HG03025 (cell line): ENCODE results near the gene CYB5A.
"Not testable (repeated sequence)": the region's sequence is repeated elsewhere in the genome, so short reads cannot be mapped to it uniquely, and the experiment has no call there.

Source experiments
- ATAC-seq: cut with Tn5 transposase; IDR thresholded peaks from one replicate; pipeline ENCODE4 v1.9.1; 2021; ENCODE audit warnings: mild to moderate bottlenecking, moderate library complexity; ENCODE audit not compliant: unreplicated experiment, low FRiP score

Gene CYB5A

GRCh38 chr18:74299746-74300145 is 8.0 kb upstream of the CYB5A start:
- no peak for ATAC-seq

- ATAC-seq, result no peak
These were observed 7.4 kb upstream of the CYB5A start for GRCh38 chr18:74299162-74299561.

- ATAC-seq, result no peak
These were observed 2.8 kb upstream of the CYB5A start for GRCh38 chr18:74294526-74294925.

DNA sequence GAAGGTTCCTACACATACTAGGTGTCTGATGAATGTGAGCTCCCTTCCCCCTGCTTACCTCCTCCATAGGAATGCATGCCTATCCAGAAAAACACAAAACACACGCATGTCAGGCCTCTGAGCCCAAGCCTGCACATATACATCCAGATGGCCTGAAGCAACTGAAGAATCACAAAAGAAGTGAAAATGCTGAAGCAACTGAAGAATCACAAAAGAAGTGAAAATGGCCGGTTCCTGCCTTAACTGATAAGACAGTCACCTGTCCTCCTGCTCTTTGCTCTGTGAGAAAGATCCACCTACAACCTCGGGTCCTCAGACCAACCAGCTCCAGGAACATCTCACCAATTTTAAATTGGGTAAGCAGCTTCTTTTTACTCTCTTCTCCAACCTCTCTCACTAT is 1.2 kb upstream of the CYB5A start:
- not testable (repeated sequence) for ATAC-seq

DNA sequence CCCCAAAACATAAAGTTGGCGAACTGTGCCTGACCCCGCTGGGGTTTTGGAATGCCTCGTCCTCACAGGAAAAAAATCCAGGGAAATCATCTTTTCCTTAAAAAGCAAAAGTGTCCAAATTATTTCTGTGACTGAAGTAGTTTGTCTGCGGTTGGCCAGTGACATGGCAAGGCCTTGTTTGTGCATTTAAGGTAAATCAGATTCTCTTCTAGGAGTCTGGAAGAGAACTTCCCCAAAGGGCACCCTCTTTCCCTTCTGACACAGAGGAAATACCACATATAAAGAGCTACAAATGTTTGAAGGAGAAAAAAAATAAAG is 737 bp upstream of the CYB5A start:
- no peak for ATAC-seq

GRCh38 chr18:74291472-74291770 is 342 bp downstream of the CYB5A start:
- no peak for ATAC-seq

DNA sequence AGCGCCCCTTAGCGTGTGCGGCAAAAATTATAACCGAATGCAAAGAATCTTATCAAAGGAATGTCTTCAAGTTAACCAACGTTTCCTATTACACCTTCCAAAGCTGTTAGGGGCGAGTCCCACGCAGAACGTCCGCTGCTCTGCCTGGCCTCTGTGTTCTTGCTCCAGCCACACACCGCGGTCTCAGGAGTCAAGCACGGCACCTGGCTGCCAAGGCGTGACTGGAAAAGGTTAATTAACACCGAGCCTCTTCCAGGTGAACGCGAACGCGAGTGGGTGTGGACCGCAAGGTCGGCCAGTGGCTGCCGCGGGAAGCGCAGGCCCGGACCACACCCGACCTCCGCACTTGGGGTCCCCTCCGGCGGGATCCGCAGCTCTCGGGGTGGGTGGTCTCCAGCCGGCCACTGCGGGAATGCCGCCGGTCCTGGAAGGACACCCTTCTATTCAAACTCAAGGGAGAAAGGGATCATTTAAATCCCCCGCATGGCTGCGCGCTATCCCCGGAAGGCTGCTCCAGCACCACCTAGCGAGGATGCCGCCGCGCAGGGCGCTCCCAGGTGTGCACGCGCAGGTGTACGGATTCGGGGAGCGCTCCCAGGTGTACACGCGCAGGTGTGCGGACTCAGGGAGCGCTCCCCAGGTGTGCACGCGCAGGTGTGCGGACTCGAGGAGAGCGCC is 830 bp downstream of the CYB5A start:
- ATAC-seq, result no peak

GRCh38 chr18:74290021-74290420 is 1.7 kb downstream of the CYB5A start:
- ATAC-seq, result no peak

GRCh38 chr18:74289137-74289536 is 2.6 kb downstream of the CYB5A start:
- ATAC-seq, result no peak

DNA sequence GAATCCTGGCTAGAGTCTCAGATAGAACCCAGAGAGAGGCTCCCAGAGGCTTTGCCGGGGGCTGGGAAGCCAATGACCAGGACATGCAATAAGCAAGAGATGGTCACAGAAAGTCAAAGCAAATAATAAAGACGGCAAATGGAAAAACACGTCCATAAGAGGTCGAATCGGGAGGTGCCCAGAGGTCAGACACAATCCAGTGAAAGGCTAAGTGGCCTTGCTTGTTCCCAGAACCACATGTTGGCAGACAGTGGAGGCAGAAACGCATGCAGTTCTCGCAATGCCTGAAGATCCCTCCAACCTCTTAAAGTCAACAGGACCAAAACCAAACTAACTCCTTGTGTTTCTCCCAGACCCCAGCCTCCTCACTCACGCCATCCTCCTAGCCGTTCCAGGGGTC is 3.0 kb downstream of the CYB5A start:
- no peak for ATAC-seq

DNA sequence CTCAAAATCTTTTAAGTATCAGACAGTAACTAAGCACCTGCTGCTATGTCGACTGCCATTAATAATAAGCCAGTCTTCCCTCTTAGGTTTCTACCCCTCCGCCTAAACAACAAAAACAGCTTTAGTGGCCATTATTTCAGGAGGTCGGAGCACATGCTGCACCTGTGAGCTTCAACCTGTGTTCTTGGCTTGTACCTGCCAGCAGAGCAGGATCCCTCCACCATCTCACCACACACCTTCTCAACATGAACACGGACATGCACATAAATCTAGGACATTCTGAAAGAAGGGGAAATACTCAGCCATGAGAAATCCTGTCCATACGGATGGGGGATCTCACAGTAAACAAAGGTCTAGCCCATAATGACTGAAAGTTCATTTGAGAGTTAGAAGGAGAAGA is 3.7 kb downstream of the CYB5A start:
- no peak for ATAC-seq

DNA sequence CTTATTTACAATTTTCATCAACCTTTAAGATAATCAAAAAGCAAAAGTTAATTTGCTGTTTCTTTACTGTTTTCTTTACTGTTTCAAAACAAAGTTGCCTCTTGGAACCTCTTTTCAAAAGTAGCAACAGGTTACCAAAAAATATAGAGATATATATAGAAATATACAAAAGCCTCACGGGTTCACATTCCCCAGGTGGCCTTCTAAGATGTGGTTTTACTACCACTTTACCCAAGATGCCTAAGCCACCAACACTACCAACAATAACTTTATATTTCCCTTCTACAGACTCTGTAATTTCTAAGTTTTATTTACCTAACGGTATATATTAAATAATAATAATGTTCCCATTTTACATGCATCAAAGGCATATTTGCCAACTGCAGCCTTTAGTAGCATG is 4.9 kb downstream of the CYB5A start:
- no peak for ATAC-seq

DNA sequence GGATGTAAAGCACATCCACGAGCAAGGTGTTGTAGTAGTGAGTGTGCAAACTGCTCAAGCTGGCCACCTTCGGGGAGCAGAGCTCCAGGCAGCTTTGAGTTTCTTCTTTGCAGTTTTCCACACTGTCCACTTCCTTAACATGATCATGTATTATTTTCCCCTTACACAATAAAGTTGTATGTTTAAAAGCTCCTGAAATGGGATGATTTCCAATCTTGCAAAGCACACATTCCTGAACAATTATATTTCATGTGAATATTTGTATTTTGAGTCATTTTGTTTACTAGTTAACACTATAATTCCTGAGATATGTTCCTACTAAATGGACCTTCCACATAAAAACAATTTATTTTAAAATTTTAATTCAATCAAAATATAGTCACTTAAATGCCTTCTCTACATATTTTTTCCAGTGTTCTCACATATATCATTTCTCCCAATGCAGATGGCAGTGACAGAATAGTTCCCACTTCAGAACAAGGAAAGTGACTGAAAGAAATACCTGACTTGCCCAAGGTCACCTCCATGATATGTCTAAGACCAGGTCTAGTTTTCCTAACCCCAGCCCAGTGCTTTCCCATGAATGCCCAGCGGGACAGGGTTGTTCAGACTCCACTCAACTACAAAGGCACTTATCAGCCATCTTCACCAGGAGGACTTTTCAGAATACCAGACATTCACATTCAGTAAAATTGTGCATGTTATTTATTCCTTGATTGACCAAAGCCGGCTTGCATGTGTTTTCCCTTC is 5.5 kb downstream of the CYB5A start:
- ATAC-seq, result no peak

DNA sequence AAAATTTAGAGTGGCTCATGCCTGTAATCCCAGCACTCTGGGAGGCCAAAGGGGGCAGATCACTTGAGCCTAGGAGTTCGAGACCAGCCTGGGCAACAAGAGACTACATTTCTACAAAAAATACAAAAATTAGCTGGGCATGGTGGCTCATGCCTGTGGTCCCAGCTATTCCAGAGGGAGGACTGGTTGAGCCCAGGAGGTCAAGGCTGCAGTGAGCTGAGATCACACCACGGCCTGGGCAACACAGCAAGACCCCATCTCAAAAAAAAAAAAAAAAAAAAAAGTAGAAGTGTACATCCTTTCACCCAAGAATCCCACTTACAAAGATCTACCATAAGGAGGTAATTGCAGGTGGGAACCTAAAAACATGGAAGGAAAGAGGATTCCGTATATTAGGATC is 6.2 kb downstream of the CYB5A start:
- not testable (repeated sequence) for ATAC-seq

- no peak for ATAC-seq
These were observed 6.8 kb downstream of the CYB5A start for GRCh38 chr18:74284980-74285355.

DNA sequence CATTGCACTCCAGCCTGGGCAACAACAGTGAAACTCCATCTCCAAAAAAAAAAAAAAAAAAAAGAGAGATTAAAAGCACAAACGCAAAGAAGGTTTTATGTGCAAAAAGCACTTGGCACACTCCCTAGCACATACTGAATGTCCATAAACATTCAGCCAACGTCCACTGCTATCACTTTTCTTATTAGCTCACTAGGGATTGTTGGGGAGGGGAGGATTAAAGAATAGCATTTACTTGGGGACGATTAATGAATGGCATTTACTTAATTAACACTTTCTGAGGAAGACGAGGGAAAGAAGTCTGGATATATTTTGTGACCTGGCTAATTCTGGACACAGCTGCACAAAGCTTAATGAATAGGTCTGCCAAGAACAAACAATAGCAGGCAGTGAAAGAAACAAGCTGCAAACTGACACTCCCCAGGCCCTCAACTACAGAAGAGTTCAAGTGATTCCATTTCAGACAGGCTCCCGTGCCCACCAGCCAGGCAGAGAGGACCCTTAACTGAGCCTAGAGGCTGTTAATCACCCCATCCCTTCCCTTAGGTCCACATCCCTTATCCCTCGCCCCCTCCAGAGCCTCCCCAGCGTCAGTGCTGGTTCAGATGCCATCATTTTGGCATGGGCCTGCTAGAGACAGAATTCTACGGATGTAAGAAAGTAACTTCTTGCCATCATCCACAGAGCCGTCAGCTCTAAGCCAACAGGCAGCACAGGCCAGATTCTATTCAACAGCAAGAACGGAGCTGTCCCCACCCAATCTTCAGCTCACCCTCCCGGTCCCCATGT is 7.4 kb downstream of the CYB5A start:
- no peak for ATAC-seq

GRCh38 chr18:74283646-74284045 is 8.1 kb downstream of the CYB5A start:
- no peak for ATAC-seq

DNA sequence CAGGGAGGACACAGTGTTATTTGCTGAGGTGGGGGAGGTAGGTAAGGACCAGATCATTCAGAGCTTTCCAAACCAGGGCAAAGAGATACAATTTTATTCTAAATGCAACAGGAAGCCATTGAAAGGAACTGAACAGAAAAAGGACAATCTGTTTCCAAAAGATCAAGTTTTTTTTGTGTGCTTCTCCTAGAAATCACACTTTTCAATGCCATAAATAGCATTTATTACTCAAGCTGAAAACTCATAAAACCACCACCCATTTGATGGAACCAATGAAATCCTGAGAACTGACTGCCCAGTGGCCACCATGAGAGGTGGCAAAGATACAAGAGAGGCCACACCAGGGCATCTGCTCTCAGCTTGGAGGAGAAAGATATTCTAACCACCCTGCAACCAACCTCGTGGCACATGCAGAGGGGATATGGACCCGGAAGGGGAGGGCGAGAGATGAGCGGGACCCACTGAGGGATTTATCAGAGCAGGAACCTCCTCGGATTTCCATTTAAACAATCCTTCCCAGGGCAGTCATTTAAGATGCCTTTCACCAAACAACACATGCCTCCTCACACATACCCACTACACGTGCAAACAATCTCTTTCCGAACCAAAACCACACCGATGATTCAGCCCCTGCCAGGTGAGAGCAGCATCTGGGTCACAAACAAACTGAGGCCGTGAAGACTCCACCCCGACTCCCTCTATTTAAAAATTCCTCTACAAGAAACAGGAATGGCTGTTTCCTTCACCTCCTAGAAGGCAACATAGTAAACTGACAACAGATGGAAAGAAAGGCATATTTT is 8.8 kb downstream of the CYB5A start:
- no peak for ATAC-seq

- ATAC-seq, result no peak
These were observed 9.6 kb downstream of the CYB5A start for GRCh38 chr18:74281980-74282754.
